H1 (cell line): ENCODE measurements around the gene STAM. TPM values are rescaled to one million over a fixed set of nuclear protein-coding genes. Genes with fewer than 3 reads are reported as not detected.

Source experiments
- CTCF ChIA-PET: fragments of 300-600 bp; sonication (Branson Sonifier 250); formaldehyde crosslinking; loops from one replicate; lab custom pipeline; 2021; ENCODE audit not compliant: partially characterized antibody; lab: Charles Lee
- POLR2A ChIA-PET: fragments of 300-600 bp; sonication (Branson Sonifier 250); formaldehyde crosslinking; loops from one replicate; lab custom pipeline; 2021; ENCODE audit warnings: inconsistent platforms; ENCODE audit not compliant: partially characterized antibody; lab: Charles Lee
- DNase-seq, 2 experiments: peaks; one replicate each; pipeline versions ENCODE4 v3.0.0 to v3.0.0-alpha.2; 2010 to 2022; ENCODE audit warnings: low spot score in 2 of 2, low read depth in 1 of 2, mixed read lengths in 1 of 2
- FAIRE-seq: peaks from 2 replicates; lab custom pipeline; 2011; peaks lifted over from hg19 to GRCh38; lab: Jason Lieb, UNC
- H2AFZ ChIP-seq: 2 replicates; pipeline ENCODE4 v1.8.1; 2012; ENCODE audit warnings: low read length, inconsistent platforms
- H2AK5ac ChIP-seq: 2 replicates; pipeline ENCODE4 v1.6.1; 2013; ENCODE audit warnings: low read depth, low read length
- H2BK120ac ChIP-seq: replicated peaks from 2 replicates; pipeline ENCODE3; 2013; ENCODE audit warnings: low read depth, low read length, inconsistent platforms
- H2BK12ac ChIP-seq: 2 replicates; pipeline ENCODE4 v1.6.1; 2013; ENCODE audit warnings: low read depth, low read length
- H2BK15ac ChIP-seq: 2 replicates; pipeline ENCODE4 v1.6.1; 2013; ENCODE audit warnings: low read length
- H2BK20ac ChIP-seq: 2 replicates; pipeline ENCODE4 v1.6.1; 2013; ENCODE audit warnings: low read length
- H2BK5ac ChIP-seq: 2 replicates; pipeline ENCODE4 v1.6.1; 2013; ENCODE audit warnings: low read depth, low read length
- H3K14ac ChIP-seq: 2 replicates; pipeline ENCODE4 v1.6.1; 2013; ENCODE audit warnings: inconsistent platforms; ENCODE audit not compliant: insufficient read length
- H3K18ac ChIP-seq: 2 replicates; pipeline ENCODE4 v1.6.1; 2013; ENCODE audit warnings: low read length; ENCODE audit errors: extremely low read depth
- H3K23ac ChIP-seq: 2 replicates; pipeline ENCODE4 v1.6.1; 2013; ENCODE audit warnings: inconsistent platforms; ENCODE audit not compliant: insufficient read length
- H3K23me2 ChIP-seq: 2 replicates; pipeline ENCODE4 v1.6.1; 2013; ENCODE audit warnings: low read depth, low read length
- H3K27ac ChIP-seq: 2 replicates; pipeline ENCODE4 v1.6.1; 2011; ENCODE audit warnings: low read depth, low read length, inconsistent platforms
- H3K27me3 ChIP-seq, 4 experiments: replicated peaks in 1 of 4; 1 replicate in 1 of 4; 2 replicates in 3 of 4; pipeline versions ENCODE4 v1.6.1 to v1.8.1; 2011 to 2013; ENCODE audit warnings: low read length in 3 of 4, mild to moderate bottlenecking in 3 of 4, inconsistent platforms in 2 of 4, mixed read lengths in 2 of 4, moderate library complexity in 1 of 4; ENCODE audit not compliant: control insufficient read depth in 3 of 4, insufficient read depth in 3 of 4; ENCODE audit errors: extremely low read depth in 1 of 4
- H3K36me3 ChIP-seq, 4 experiments: 2 replicates each; pipeline versions ENCODE4 v1.6.1 to v1.8.1; 2011 to 2013; ENCODE audit warnings: mild to moderate bottlenecking in 4 of 4, low read length in 3 of 4, moderate library complexity in 2 of 4, control low read depth in 1 of 4, inconsistent platforms in 1 of 4; ENCODE audit not compliant: insufficient read depth in 4 of 4, control insufficient read depth in 2 of 4
- H3K4ac ChIP-seq: replicated peaks from 2 replicates; pipeline ENCODE3; 2013; ENCODE audit warnings: low read length, low read depth, mixed read lengths, inconsistent platforms; ENCODE audit not compliant: insufficient read length
- H3K4me1 ChIP-seq, 4 experiments: replicated peaks in 1 of 4; 1 replicate in 1 of 4; 2 replicates in 3 of 4; pipeline versions ENCODE4 v1.6.1 to v1.8.1; 2011 to 2013; ENCODE audit warnings: low read length in 3 of 4, inconsistent platforms in 2 of 4, mixed read lengths in 1 of 4; ENCODE audit not compliant: insufficient read depth in 4 of 4, control insufficient read depth in 3 of 4
- H3K4me2 ChIP-seq, 2 experiments: 2 replicates each; pipeline versions ENCODE4 v1.6.1 to v1.8.1; 2011 to 2013; ENCODE audit warnings: low read depth in 2 of 2, low read length in 2 of 2, control low read depth in 1 of 2, inconsistent platforms in 1 of 2, mild to moderate bottlenecking in 1 of 2; ENCODE audit not compliant: insufficient read depth in 1 of 2
- H3K4me3 ChIP-seq, 4 experiments: fragments of 200-600, 300-600 bp in 1 of 4; sonication (generic), shearing (Covaris generic), sonication (Bioruptor Twin) in 1 of 4; 2 replicates each; pipeline versions ENCODE4 v1.5.1 to v1.8.1; 2011 to 2016; ENCODE audit warnings: low read length in 4 of 4, low read depth in 3 of 4, control low read depth in 2 of 4, inconsistent platforms in 2 of 4, mild to moderate bottlenecking in 2 of 4, mixed read lengths in 1 of 4, moderate library complexity in 1 of 4; ENCODE audit not compliant: insufficient read depth in 2 of 4; ENCODE audit errors: extremely low read depth in 1 of 4
- H3K56ac ChIP-seq: replicated peaks from 2 replicates; pipeline ENCODE3; 2013; ENCODE audit warnings: low read depth, mild to moderate bottlenecking, mixed read lengths, low read length, inconsistent platforms; ENCODE audit not compliant: insufficient read length
- H3K79me1 ChIP-seq: 2 replicates; pipeline ENCODE4 v1.6.1; 2013; ENCODE audit warnings: low read depth, low read length, control low read depth
- H3K79me2 ChIP-seq, 2 experiments: 2 replicates each; pipeline versions ENCODE4 v1.6.1 to v1.8.1; 2012 to 2013; ENCODE audit warnings: low read length in 2 of 2, mild to moderate bottlenecking in 2 of 2, inconsistent platforms in 1 of 2; ENCODE audit not compliant: insufficient read depth in 2 of 2, control insufficient read depth in 1 of 2
- H3K9ac ChIP-seq, 4 experiments: replicated peaks in 1 of 4; 1 replicate in 1 of 4; 2 replicates in 3 of 4; pipeline versions ENCODE4 v1.6.1 to v1.8.1; 2011 to 2013; ENCODE audit warnings: low read depth in 3 of 4, low read length in 3 of 4, control low read depth in 2 of 4, mild to moderate bottlenecking in 2 of 4, moderate library complexity in 2 of 4, inconsistent platforms in 1 of 4; ENCODE audit errors: extremely low read depth in 1 of 4
- H3K9me3 ChIP-seq, 2 experiments: 2 replicates each; pipeline versions ENCODE4 v1.6.1 to v1.8.1; 2012 to 2013; ENCODE audit warnings: mild to moderate bottlenecking in 2 of 2, moderate library complexity in 2 of 2, control low read depth in 1 of 2, inconsistent platforms in 1 of 2, low read depth in 1 of 2, low read length in 1 of 2, mixed read lengths in 1 of 2; ENCODE audit not compliant: insufficient read depth in 2 of 2
- H4K20me1 ChIP-seq, 2 experiments: replicated peaks in 1 of 2; 2 replicates each; pipeline versions ENCODE3 to v1.8.1; 2011 to 2013; ENCODE audit warnings: inconsistent platforms in 2 of 2, low read length in 2 of 2, mild to moderate bottlenecking in 1 of 2; ENCODE audit not compliant: insufficient read depth in 2 of 2, control insufficient read depth in 1 of 2
- H4K5ac ChIP-seq: 2 replicates; pipeline ENCODE4 v1.6.1; 2013; ENCODE audit warnings: low read length, low read depth, mixed read lengths, inconsistent platforms; ENCODE audit not compliant: insufficient read length
- H4K8ac ChIP-seq: 2 replicates; pipeline ENCODE4 v1.8.0; 2013; ENCODE audit warnings: mild to moderate bottlenecking, moderate library complexity, low read length, inconsistent platforms; ENCODE audit not compliant: insufficient read depth; ENCODE audit errors: extremely low read depth
- H4K91ac ChIP-seq: replicated peaks from 2 replicates; pipeline ENCODE3; 2013; ENCODE audit warnings: low read length, mixed read lengths, inconsistent platforms; ENCODE audit not compliant: insufficient read length
- EP300 ChIP-seq, 2 experiments: IDR thresholded peaks; 1 replicate in 1 of 2; 2 replicates in 1 of 2; pipeline ENCODE4 v1.6.1; 2011 to 2012; ENCODE audit warnings: low read depth in 2 of 2, low read length in 2 of 2, mild to moderate bottlenecking in 2 of 2, borderline replicate concordance in 1 of 2, inconsistent platforms in 1 of 2, moderate library complexity in 1 of 2
- EZH2 ChIP-seq: fragments of 200-600 bp; sonication (generic); IDR thresholded peaks from 2 replicates; pipeline ENCODE4 v1.7.1; 2012; ENCODE audit warnings: low read depth, mild to moderate bottlenecking, moderate library complexity, low read length, inconsistent platforms; ENCODE audit not compliant: severe bottlenecking
- HDAC6 ChIP-seq: IDR thresholded peaks from one replicate; pipeline ENCODE4 v1.7.1; 2012; ENCODE audit warnings: low read depth, mild to moderate bottlenecking, inconsistent platforms, low read length, moderate library complexity
- NRF1 ChIP-seq: IDR thresholded peaks from 2 replicates; pipeline ENCODE4 v1.6.1; 2011; ENCODE audit warnings: mild to moderate bottlenecking, low read depth, low read length, improper control_type of control experiment
- POLR2A ChIP-seq, 2 experiments: IDR thresholded peaks; 1 replicate in 1 of 2; 2 replicates in 1 of 2; pipeline ENCODE4 v1.6.1; 2011; ENCODE audit warnings: low read depth in 2 of 2, low read length in 2 of 2, mild to moderate bottlenecking in 2 of 2; ENCODE audit errors: control extremely low read depth in 1 of 2
- RFX5 ChIP-seq: IDR thresholded peaks from 2 replicates; pipeline ENCODE4 v1.6.1; 2011; ENCODE audit warnings: low read depth, low read length, improper control_type of control experiment, borderline replicate concordance
- SAP30 ChIP-seq: fragments of 300-600 bp; sonication (generic); IDR thresholded peaks from 2 replicates; pipeline ENCODE4 v1.7.1; 2012; ENCODE audit warnings: low read length, moderate library complexity, mild to moderate bottlenecking, inconsistent platforms; ENCODE audit not compliant: insufficient read depth, insufficient replicate concordance
- SIRT6 ChIP-seq: IDR thresholded peaks from one replicate; pipeline ENCODE4 v1.7.1; 2012; ENCODE audit warnings: low read length, inconsistent platforms
- TBP ChIP-seq: IDR thresholded peaks from 2 replicates; pipeline ENCODE4 v1.6.1; 2011; ENCODE audit warnings: low read depth, low read length, improper control_type of control experiment
- USF2 ChIP-seq: IDR thresholded peaks from 2 replicates; pipeline ENCODE4 v1.6.1; 2011; ENCODE audit warnings: low read length, improper control_type of control experiment
- WGBS, 2 experiments: shearing (Covaris generic) in 1 of 2; methylation state at CpG; one replicate each; pipeline versions ENCODE4 v1.1.6 to v1.1.7; 2013 to 2015; ENCODE audit warnings: low lambda C conversion rate in 2 of 2, mixed read lengths in 2 of 2, inconsistent platforms in 1 of 2, low coverage in 1 of 2, missing lambda C conversion rate in 1 of 2; ENCODE audit not compliant: insufficient replicate concordance in 2 of 2, insufficient coverage in 1 of 2, insufficient read length in 1 of 2; ENCODE audit errors: extremely low coverage in 1 of 2, missing lambda C conversion rate in 1 of 2; 5-methylcytosine and 5-hydroxymethylcytosine counted together
- polyA plus RNA-seq, 7 experiments: library from polyadenylated mRNA; depleted of rRNA in 3 of 7; stranded (reverse) in 5 of 7; unstranded in 2 of 7; fragments of >200 nt in 5 of 7; fragments of 200-250 nt in 2 of 7; gene quantifications; 1 replicate in 5 of 7; 2 replicates in 1 of 7; 4 replicates in 1 of 7; pipeline versions ENCODE4 v1.2.1 to v1.2.3, GENCODE V29; 2011 to 2013; ENCODE audit warnings: missing spikeins in 2 of 7, mixed read lengths in 2 of 7
- total RNA-seq: library from RNA; stranded (reverse); fragmentation: NEBNext Ultra II Directional; extraction: Animal tissue kit (Norgen Biotek cat#: 25700); gene quantifications from 2 replicates; pipeline ENCODE4 v1.2.1, GENCODE V29; 2021

The STAM gene
- total and polyA plus RNA-seq, 2 of the 8 experiments (the other 6 are each of a cell fraction or from before 2014, with no cell fraction given) = 22.0 to 27.8 TPM

GRCh38 chr10:17758200-17758599 lies 114.2 kb downstream of the STAM start:
- Histone ChIP-seq H3K4me2 (no peak overlapping the region), H3K9me3 (no peaks in the 10 kb centered on the region), H2BK15ac (no peak overlapping the region), H3K79me2 (no peaks in the 10 kb centered on the region), H3K36me3 (no peaks in the 10 kb centered on the region), H3K18ac (no peak overlapping the region), H3K23me2 (no peaks in the 10 kb centered on the region), H2BK12ac (no peak overlapping the region), H4K91ac (no peak overlapping the region), H3K79me1 (no peaks in the 10 kb centered on the region), H2BK5ac (no peak overlapping the region), H3K4me3 (no peak overlapping the region), H2AK5ac (no peak overlapping the region), H2AFZ (no peak overlapping the region), H3K4me1 (no peaks in the 10 kb centered on the region), H3K27me3 (peaks cover 9 to 13% (median 11%) of the 10 kb centered on the region in 4 experiments; a peak in 6 of 7 replicates), H3K56ac (no peak overlapping the region), H3K14ac (no peak overlapping the region), H2BK120ac (no peak overlapping the region), H3K9ac (no peak overlapping the region), H4K5ac (no peak overlapping the region), H4K20me1 (no peaks in the 10 kb centered on the region), H4K8ac (no peak overlapping the region), H3K27ac (no peak overlapping the region), H3K23ac (no peak overlapping the region), H2BK20ac (no peak overlapping the region), H3K4ac (no peak overlapping the region)
- ChIA-PET CTCF (interaction anchor here (1.1 to 2.5 kb wide), 3 partner anchors 16 to 556 kb away, joined by 3 to 7 read pairs (median 4); no protein-coding TSS in a partner anchor), POLR2A (no interaction called here)
- 76% methylated on average over 2 of the region's 2 CpGs; no CpG with 5 or more reads in 1 of the 2 experiments for WGBS, 2 experiments
- DNase-seq (no peak), FAIRE-seq (no peak)
- TF ChIP-seq TBP (no peak), RFX5 (no peak), EZH2 (no peak), SAP30 (no peak), POLR2A (IDR thresholded peaks at IDR 0.05; ENCODE audit: control extremely low read depth in 1 of 2, low read depth in 2 of 2, low read length in 2 of 2) (no peak), HDAC6 (no peak), SIRT6 (no peak), NRF1 (no peak), USF2 (no peak), EP300 (IDR thresholded peaks at IDR 0.05; ENCODE audit: borderline replicate concordance in 1 of 2, low read depth in 2 of 2, low read length in 2 of 2) (no peak)
